Stimulated activated CD8-positive, alpha-beta memory T cell treated with anti-CD3 and anti-CD28 coated beads, Interleukin-4, amount 100 ng/mL, for 24 hours (primary cell): ENCODE measurements around the gene SEC14L6.
"Not testable (repeated sequence)": the region's sequence is repeated elsewhere in the genome, so short reads cannot be mapped to it uniquely, and the experiment has no call there.

Experiments used
- DNase-seq: peaks from one replicate; pipeline ENCODE4 v3.0.0-alpha.2; 2020; ENCODE audit warnings: low read depth

SEC14L6 gene

GRCh38 chr22:30566125-30566524 lies 19.6 kb upstream of the SEC14L6 start:
- DNase-seq: no peak

GRCh38 chr22:30565341-30565740 lies 18.8 kb upstream of the SEC14L6 start:
- DNase-seq: no peak

GRCh38 chr22:30564761-30565119 lies 18.2 kb upstream of the SEC14L6 start:
- no peak for DNase-seq

GRCh38 chr22:30564045-30564760 lies 17.7 kb upstream of the SEC14L6 start:
- DNase-seq: no peak

- no peak for DNase-seq
Measured at GRCh38 chr22:30562366-30562765, 15.8 kb upstream of the SEC14L6 start.

- no peak for DNase-seq
Measured at GRCh38 chr22:30561402-30562189, 15.1 kb upstream of the SEC14L6 start.

GRCh38 chr22:30560643-30561202 lies 14.2 kb upstream of the SEC14L6 start:
- DNase-seq: not testable (repeated sequence)

GRCh38 chr22:30559889-30560288 lies 13.3 kb upstream of the SEC14L6 start:
- DNase-seq: no peak

- no peak for DNase-seq
Measured at GRCh38 chr22:30557243-30557642, 10.7 kb upstream of the SEC14L6 start.

- no peak for DNase-seq
Measured at GRCh38 chr22:30556388-30556787, 9.8 kb upstream of the SEC14L6 start.

GRCh38 chr22:30555282-30556210 lies 9.0 kb upstream of the SEC14L6 start:
- DNase-seq: no peak

GRCh38 chr22:30553971-30554370 lies 7.4 kb upstream of the SEC14L6 start:
- DNase-seq: no peak

- DNase-seq: no peak
Measured at GRCh38 chr22:30552719-30553118, 6.2 kb upstream of the SEC14L6 start.

- not testable (repeated sequence) for DNase-seq
Measured at GRCh38 chr22:30551813-30552212, 5.3 kb upstream of the SEC14L6 start.

- no peak for DNase-seq
Measured at GRCh38 chr22:30547188-30547587, 647 bp upstream of the SEC14L6 start.

GRCh38 chr22:30542811-30543188 lies 3.7 kb downstream of the SEC14L6 start:
- no peak for DNase-seq

GRCh38 chr22:30541961-30542810 lies 4.4 kb downstream of the SEC14L6 start:
- DNase-seq: no peak

- not testable (repeated sequence) for DNase-seq
Measured at GRCh38 chr22:30541511-30541910, 5.0 kb downstream of the SEC14L6 start.

GRCh38 chr22:30539368-30539767 lies 7.2 kb downstream of the SEC14L6 start:
- DNase-seq: no peak

GRCh38 chr22:30538280-30538679 lies 8.3 kb downstream of the SEC14L6 start:
- DNase-seq: no peak

GRCh38 chr22:30537083-30537731 lies 9.3 kb downstream of the SEC14L6 start:
- no peak for DNase-seq
